Transverse colon (tissue), 4 donors: ENCODE data around the gene NMT2.

Experiments used
- EP300 ChIP-seq: sonication (generic); formaldehyde crosslinking; IDR thresholded peaks from one replicate; pipeline ENCODE4 v1.6.1; 2017; ENCODE audit warnings: antibody characterized with exemption, low read depth
- POLR2A ChIP-seq: fragments of 450-650 bp; IDR thresholded peaks from one replicate; pipeline ENCODE4 v1.6.1; 2016; ENCODE audit warnings: antibody characterized with exemption, mild to moderate bottlenecking, moderate library complexity
- POLR2AphosphoS5 ChIP-seq, 3 donors: sonication (generic); formaldehyde crosslinking; IDR thresholded peaks; one replicate each; pipeline ENCODE4 v1.6.1; 2016; ENCODE audit warnings: antibody characterized with exemption in 3 of 3
- TF ChIP-seq, protein P1 (sequence below), 5 experiments: fragments of 200-600 bp in 3 of 5; fragments of 450-650 bp in 2 of 5; sonication (generic) in 3 of 5; IDR thresholded peaks; 1 replicate in 2 of 5; 2 replicates in 3 of 5; pipeline ENCODE4 v1.5.1; 2016 to 2017; ENCODE audit warnings: antibody characterized with exemption in 5 of 5, inconsistent platforms in 3 of 5, mild to moderate bottlenecking in 2 of 5, moderate library complexity in 1 of 5

DNA sequence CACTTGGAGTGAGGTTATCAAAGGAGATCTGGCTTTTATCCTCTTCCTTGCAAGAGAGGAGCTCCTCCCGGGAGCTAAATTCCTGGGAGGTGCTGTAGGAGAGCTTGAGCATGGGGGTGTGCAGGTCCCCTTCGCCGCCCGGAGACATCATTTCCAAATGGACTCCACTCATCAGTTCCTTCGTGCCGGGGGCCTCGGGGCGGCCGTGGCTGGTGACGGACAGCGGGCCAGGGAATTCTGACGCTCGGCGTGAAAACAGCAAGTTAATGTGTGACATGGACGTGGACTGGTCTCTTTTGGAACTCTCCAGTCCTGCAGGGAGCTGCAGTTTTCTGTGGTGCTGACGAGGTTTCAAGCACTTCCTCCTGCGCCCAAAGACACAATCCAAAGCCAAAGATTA, 45.7 kb upstream of the NMT2 start:
- no peak for TF ChIP-seq POLR2A
- TF ChIP-seq, protein P1, sequence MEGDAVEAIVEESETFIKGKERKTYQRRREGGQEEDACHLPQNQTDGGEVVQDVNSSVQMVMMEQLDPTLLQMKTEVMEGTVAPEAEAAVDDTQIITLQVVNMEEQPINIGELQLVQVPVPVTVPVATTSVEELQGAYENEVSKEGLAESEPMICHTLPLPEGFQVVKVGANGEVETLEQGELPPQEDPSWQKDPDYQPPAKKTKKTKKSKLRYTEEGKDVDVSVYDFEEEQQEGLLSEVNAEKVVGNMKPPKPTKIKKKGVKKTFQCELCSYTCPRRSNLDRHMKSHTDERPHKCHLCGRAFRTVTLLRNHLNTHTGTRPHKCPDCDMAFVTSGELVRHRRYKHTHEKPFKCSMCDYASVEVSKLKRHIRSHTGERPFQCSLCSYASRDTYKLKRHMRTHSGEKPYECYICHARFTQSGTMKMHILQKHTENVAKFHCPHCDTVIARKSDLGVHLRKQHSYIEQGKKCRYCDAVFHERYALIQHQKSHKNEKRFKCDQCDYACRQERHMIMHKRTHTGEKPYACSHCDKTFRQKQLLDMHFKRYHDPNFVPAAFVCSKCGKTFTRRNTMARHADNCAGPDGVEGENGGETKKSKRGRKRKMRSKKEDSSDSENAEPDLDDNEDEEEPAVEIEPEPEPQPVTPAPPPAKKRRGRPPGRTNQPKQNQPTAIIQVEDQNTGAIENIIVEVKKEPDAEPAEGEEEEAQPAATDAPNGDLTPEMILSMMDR (IDR thresholded peaks at IDR 0.05): no peak
- no peak for TF ChIP-seq EP300
- TF ChIP-seq POLR2AphosphoS5 (IDR thresholded peaks at IDR 0.05): no peak
